Activated CD4-positive, alpha-beta memory T cell treated with anti-CD3 and anti-CD28 coated beads for 36 hours (primary cell): ENCODE data around the gene TCAF1. TPM values are rescaled to one million over a fixed set of nuclear protein-coding genes. Genes with fewer than 3 reads are reported as not detected.

Experiments
- total RNA-seq, 2 experiments: library from RNA; stranded (reverse); gene quantifications; one replicate each; pipeline ENCODE4 v1.2.3, GENCODE V29; 2021

Gene TCAF1
- total RNA-seq, 2 experiments from 2014 or later = 25.8 to 26.1 TPM

Other genes starting within 250 kb of the TCAF1 start
- gene CTAGE6, start 144.5 kb downstream of the TCAF1 start, total RNA-seq = 1 to 10 TPM; 1.6 to 1.9 TPM
- gene OR2F2, start 33.1 kb upstream of the TCAF1 start, total RNA-seq = not detected
- gene OR2F1, start 52.7 kb upstream of the TCAF1 start, total RNA-seq = not detected
- gene OR6B1, start 98.1 kb upstream of the TCAF1 start, total RNA-seq = not detected
- not detected for gene OR2A5, start 146.8 kb upstream of the TCAF1 start, total RNA-seq
- gene OR2A25, start 167.6 kb upstream of the TCAF1 start, total RNA-seq = not detected
- not detected for gene OR2A12, start 184.1 kb upstream of the TCAF1 start, total RNA-seq
- not detected for gene OR2A2, start 207.4 kb upstream of the TCAF1 start, total RNA-seq
- gene OR2A14, start 221.0 kb upstream of the TCAF1 start, total RNA-seq = not detected